Epithelial cell of prostate (primary cell): ENCODE results near the gene ENTPD3.

Source experiments
- DNase-seq: peaks from one replicate; pipeline ENCODE4 v3.0.0-alpha.2; 2011; ENCODE audit warnings: low read depth, low spot score
- H3K27ac ChIP-seq: fragments of 450-650 bp; 2 replicates; pipeline ENCODE4 v1.5.1; 2017; ENCODE audit warnings: mild to moderate bottlenecking

The ENTPD3 gene

DNA sequence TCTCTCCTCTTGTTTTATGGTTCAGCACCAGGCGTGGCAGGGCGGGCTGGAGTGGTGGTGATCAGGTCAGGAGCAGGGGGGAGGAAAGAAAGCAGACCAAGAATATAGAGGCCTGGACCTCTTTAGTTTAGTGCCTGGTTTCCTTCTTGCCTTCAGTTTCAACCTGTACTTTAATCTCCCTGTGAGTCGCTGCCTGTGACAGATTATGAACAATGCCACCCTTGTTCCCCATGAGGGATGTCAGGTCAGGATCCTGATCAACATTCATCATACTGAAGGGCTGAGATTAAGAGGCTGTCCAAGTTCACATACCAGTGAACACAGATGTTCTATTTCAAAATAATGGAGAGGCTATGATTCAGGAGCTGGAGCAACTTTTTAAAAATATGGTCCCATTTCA lies 11.4 kb downstream of the ENTPD3 start:
- no peak for DNase-seq
- peak overlapping the region; percentile 33 for H3K27ac ChIP-seq

DNA sequence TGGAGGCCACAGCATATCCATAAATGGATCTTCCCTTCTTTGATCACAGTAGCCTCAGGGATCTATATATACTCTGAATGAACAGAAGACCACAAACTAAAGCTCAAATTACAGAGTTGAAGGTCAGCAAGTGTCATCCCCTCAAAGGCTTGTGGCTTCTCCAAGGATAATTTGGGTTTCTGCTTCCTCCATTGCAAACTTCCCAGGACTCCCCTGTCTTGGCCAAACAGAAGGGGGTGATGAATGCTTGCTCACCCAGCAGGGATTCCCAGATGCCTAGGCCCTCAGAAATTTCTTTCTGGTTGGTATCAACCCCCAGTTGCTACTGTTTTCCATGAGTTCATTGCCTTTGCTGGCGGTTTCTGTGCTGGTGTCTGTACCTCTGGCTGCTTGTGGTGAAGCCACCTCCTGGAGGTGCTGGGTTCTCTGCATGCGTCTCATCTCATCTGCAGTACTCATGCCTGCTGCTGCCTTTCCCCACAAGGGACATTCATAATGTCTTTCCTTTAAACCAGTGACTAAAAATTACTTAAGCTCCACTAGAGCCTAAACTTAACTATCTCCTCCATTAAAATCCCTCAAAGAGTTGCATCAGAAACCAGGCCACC lies 17.7 kb downstream of the ENTPD3 start:
- no peak overlapping the region for H3K27ac ChIP-seq
- DNase-seq, result no peak

DNA sequence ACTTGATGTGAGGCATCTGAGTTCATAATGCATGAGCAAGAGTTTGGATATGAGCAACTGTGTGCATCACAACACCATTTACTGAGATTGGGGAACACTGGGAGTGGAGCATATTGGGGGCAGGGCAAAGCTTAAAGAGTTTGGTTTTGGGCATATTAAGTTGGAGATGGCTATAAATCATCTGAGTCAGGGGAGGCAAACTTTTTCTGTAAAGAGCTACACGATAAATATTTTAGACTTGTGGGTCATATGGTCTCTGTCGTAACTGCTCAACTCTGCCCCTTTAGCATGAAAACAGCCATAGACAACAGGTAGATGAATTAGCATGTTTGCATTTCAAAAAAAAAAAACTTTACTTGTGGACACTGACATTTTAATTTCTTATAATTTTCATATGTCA lies 20.0 kb downstream of the ENTPD3 start:
- DNase-seq, result no peak
- no peak overlapping the region for H3K27ac ChIP-seq

DNA sequence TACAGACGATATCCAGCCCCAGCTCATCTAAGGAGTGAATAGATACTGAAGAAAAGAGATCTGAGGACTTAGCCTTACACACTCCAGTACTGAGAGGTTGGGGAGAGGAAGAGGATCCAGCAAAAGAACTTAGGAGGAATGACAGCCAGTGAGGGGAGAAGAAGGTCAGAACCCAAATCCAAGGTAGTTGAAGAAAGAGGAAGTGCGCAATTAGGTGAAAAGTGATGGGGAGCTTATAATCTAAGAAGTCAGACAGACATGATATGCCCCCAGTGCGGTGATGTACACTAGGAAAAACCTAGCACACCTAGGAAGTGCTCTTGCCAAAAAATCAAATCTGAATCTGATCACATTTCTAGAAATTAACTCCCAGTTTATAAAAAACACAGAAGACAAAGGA lies 20.6 kb downstream of the ENTPD3 start:
- H3K27ac ChIP-seq, result no peak overlapping the region
- DNase-seq, result no peak

DNA sequence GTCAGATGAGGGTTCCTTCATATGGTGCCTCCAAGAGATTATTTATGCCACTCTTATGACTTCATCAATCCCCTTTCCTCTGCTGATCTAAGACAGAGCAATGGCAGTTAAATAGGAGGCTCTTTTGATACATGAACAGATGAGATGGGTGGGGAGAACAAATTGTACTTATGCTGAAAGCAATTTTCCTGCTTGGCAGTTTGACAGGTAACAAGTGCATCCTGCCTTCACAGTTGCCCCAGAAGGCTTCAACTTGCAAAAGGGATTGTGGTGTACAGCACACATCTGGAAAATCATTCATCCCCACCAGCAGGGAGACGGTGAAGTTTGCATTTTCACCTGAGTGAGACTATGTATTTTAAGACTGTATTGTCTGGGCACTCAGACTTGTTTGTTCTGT lies 27.3 kb downstream of the ENTPD3 start:
- no peak overlapping the region for H3K27ac ChIP-seq
- no peak for DNase-seq

DNA sequence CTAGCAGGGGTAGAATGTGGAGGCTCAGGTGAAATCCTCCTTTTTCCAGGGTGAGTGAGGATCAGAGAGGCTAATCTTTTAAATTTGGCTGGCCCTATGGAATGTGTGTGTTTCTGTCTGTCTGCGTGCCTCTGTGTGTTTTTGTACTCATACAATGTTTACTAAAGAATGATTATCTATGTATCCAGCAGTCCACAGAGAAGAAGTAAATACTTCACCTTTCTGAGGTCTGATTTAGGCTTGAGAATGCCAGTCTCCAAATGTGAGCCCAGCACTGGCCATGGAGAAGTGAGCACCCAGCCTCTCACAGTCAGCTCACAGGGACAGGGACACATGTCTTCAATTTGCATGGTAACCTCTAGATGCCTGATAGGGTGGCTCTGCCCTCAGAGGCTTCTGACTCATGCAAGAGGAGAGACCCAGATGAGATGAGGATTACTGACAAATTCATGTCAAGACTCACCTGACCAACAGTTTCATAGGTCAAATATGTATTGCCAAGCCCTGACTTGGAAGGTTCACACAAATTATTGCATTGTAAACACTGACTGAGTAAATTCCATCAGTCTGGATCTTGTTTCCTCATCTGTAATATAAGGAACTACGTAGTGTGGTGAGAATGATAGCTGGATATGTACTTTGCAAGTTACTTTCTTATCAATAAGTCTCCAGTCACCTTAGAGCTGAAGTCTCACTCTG lies 31.0 kb downstream of the ENTPD3 start:
- peak overlapping the region; percentile 78 for H3K27ac ChIP-seq
- peak; percentile 96 for DNase-seq

DNA sequence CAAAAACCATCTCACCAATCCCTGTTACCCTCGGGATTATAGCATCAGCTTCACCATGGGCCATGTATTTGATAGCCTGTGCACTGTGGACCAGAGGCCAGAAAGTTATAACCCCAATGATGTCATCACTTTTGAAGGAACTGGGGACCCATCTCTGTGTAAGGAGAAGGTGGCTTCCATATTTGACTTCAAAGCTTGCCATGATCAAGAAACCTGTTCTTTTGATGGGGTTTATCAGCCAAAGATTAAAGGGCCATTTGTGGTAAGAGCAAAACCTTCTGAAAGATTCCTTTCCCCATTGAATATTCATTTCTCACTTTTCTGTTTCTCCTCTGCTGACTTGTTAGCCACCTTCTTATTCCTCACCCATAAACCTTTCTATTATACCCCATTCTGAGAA lies 35.9 kb downstream of the ENTPD3 start:
- no peak overlapping the region for H3K27ac ChIP-seq
- DNase-seq, result no peak

DNA sequence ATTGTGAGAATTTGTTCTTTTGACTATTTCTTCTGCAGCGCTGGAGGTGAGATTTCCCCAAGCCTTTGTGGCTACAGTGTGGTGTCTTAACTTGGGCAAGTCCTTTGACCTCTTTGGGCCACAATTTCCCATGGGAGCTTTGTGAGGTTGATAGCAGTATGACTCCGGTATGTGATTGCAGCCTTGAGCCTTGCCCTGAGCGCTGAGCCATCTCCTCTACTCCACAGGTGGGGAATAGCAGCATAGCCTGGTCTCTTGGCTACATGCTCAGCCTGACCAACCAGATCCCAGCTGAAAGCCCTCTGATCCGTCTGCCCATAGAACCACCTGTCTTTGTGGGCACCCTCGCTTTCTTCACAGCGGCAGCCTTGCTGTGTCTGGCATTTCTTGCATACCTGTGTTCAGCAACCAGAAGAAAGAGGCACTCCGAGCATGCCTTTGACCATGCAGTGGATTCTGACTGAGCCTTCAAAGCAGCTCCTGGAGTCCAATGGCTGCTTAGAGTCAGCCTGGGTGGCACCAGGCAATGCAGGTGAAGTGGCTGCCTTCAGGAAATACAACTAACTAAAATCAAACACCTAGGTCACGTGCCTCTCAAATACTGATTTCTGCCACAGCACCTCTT lies 40.2 kb downstream of the ENTPD3 start:
- no peak overlapping the region for H3K27ac ChIP-seq
- no peak for DNase-seq

DNA sequence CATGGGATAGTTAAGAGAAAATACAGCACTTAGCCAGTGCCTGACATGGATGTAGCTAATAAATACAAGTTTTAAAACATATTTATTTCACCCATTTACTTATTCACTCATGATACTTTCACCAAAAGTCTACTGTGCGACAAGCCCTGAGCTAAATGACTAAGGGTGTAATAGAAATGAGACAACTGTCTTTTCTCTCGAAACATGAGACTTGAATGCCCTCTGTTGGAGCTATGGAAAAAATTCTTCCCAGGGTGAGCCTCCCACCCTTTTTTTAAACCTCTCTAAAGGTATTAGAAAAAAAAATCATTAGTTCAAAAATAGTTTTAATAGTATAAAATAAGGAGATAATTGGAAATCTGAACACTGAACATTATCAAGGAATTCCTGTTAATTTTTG lies 45.8 kb downstream of the ENTPD3 start:
- DNase-seq, result no peak
- no peak overlapping the region for H3K27ac ChIP-seq

DNA sequence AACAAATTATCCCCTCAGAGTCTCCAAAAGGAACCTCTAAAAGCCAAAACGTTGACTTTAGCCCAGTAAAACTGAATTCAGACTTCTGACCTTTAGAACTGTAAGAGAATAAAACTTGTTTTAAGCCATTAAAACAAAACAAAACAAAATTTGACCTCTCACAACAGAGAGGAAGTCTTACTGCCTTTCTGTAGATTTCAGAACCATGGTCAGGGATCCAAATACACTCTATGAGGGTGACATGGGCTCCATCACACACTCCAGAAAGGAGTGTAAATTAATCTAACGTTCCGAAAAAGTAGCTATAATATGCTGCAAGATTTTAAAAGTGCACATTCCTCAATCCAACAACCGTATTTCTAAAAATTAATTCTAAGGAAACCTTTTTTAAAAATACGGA lies 50.9 kb downstream of the ENTPD3 start:
- DNase-seq, result no peak
- no peak overlapping the region for H3K27ac ChIP-seq

DNA sequence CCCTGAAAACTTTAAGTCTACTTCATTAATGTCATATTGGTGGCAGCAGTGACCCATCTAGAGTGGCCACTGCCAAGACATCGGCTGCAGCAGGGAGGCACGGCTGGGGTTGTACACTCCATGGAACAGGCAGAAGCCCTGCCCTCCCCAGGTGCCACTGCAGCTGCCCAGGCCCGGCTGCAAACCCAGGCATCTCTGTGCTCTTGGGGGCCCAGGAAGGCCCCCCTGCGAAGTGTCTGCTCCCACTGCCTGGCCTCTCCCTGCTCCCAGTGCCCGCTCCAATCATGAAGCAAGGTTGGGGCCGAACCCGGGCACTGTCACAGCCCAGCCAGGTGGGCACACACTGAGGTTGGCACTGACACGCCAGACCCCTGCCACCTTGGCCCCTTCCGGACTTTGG lies 58.1 kb downstream of the ENTPD3 start:
- H3K27ac ChIP-seq, result no peak overlapping the region
- no peak for DNase-seq

- DNase-seq, result no peak
- no peak overlapping the region for H3K27ac ChIP-seq
Observed at GRCh38 chr3:40445880-40446279, 58.9 kb downstream of the ENTPD3 start.

DNA sequence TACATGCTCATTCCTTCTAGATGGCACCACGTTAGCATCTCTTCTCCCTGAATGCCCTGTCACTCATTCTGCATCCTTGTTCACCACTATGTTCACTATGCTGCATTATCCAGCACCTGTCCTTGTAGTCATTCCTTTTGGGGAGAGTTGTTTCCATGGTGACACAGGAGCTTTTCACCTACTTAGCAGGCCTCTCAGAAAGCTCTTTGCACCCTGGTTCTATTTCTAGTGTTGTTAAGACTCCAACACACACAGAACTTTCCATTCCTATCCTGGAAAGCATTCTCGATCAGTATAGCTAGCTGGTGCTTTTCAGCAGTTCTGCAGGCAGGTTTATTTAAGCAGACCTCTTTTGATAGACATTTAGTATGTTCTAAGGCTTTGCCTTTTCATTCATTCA lies 63.5 kb downstream of the ENTPD3 start:
- DNase-seq, result no peak
- peak overlapping the region; percentile 78 for H3K27ac ChIP-seq

DNA sequence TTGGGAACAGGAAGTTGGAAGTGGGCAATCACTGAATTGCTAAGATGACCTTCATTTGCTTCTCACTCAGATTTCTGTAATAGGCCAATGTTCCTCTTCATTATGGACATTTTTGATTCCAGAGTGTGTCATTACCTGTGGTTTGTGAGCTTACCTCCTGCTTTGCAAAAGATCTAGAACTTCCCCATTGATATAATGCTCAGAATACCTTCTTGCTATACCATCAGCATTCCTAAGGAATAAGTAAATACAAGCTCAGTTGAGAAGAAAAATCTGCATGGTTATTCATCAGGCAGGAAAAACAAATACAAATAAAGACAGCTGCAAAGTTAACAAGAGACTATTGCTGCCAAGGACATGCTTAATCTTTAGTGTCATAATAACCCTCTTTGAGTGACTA lies 64.6 kb downstream of the ENTPD3 start:
- DNase-seq, result peak; percentile 41
- H3K27ac ChIP-seq, result peak overlapping the region; percentile 78

DNA sequence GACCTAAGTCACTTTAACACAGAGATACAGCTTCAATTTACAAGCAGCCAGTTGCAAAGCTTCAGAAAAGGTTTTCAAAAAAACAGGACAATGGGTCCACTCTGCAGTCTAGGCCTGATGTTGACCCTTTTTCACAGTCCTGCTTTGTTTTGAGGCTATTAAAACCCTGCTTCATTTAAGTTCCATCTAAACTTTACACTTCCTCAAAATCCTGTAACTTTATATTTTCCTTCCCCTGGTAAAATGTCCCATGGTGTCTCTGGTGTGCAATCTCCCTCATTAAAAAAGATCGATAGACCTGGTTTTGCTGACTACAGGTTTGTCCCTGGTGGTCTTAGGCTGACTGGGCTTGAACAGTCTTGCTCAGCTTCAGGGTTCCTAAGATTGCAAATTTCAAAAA lies 65.1 kb downstream of the ENTPD3 start:
- no peak for DNase-seq
- peak overlapping the region; percentile 78 for H3K27ac ChIP-seq

DNA sequence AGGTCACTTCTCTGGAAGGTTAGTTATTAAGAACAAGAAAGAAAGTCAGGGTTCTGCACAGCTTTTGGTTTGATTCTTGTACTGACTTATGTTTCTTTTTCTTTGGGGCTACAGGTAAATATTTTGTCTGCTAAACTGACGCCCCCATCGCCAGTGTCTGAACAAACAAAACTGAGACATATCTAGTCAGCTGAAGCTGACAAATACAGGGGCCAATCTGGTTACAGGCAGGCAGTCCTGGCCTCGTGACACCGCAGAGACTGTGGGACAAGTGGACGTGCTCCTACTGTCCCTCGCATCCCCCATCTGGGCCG lies 65.5 kb downstream of the ENTPD3 start:
- peak overlapping the region; percentile 78 for H3K27ac ChIP-seq
- DNase-seq, result no peak

DNA sequence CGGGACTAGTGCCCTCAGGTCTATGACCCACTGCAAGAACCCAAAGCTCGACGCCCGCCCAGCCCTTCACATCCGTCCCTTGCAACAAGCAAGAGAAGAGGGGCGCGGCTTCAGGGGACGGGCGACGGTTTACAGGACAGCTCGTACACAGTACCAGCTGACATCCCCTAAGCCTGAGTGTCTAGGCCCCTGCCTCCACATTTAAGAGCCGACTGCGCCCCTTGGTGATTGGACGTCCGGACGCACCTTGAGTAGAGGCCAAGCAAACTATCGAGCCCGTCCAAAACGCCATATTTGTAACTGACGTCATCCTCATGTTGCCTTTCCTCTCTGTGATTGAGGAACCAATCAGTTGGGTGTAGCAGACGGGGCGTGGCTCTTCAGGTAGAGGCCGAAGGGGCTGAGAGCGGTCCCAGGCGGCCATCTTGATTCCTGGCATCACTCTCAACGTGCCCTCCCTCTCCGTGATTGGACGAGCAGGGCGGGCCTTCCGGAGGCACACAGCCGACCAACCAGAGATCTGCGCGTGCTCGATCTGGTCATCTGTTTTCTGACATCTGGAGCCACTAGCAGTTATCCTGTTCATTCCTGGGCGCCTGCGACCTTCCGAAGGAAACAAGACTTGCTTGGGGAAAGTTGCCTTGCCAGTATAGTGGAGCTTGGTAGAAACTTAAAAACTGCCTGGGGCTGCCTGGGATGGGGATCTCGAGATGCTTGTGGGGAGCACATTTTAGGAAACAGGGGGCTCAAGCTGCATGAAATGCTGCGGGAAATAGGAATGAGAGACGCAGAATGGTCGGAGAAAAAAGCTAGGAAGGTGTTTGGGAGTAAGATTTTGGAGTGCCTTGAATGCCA lies 66.1 kb downstream of the ENTPD3 start:
- peak overlapping the region; percentile 78 for H3K27ac ChIP-seq
- peak; percentile 95 for DNase-seq

GRCh38 chr3:40453933-40454332 lies 66.9 kb downstream of the ENTPD3 start:
- no peak for DNase-seq
- no peak overlapping the region for H3K27ac ChIP-seq

- no peak overlapping the region for H3K27ac ChIP-seq
- no peak for DNase-seq
Observed at GRCh38 chr3:40455328-40455727, 68.3 kb downstream of the ENTPD3 start.

DNA sequence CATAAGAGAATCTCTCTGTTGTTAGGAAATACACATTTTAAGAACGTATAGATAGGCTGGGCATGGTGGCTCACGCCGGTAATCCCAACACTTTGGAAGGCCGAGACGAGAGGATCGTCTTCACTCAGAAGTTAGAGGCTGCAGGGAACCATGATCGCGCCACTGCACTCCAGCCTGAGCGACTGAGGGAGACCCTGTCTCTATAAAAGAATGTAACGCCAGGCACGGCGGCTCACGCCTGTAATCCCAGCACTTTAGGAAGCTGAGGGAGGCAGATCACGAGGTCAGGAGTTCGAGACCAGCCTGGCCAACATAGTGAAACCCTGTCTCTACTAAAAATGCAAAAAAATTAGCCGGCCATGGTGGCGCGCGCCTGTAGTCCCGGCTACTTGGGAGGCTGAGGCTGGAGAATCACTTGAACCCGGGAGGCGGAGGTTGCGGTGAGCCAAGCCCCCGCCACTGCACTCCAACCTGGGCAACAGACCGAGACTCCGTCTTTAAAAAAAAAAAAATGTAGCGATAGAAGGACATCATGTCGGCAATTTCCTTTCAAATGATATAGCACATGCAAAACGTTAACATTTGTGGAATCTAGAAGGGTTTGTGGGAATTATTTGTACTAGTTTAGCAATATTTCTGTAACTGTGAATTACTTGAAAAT lies 69.4 kb downstream of the ENTPD3 start:
- DNase-seq, result no peak

More for the DNA sequence above, 69.4 kb downstream of the ENTPD3 start:
- peak overlapping the region; percentile 68 for H3K27ac ChIP-seq
